ENCODE results near the gene ATG7. TPM values are rescaled to one million over a fixed set of nuclear protein-coding genes. Genes with fewer than 3 reads are reported as not detected.

ATG7 gene
- total RNA-seq, 4 donors from 2014 or later, result 45.8 to 85.3 (median 67.3) TPM

- peaks cover 1 to 25% of the 10 kb centered on the region in 2 donors for H3K4me1 ChIP-seq
- peaks cover 7 to 18% of the 10 kb centered on the region in 2 donors for H3K36me3 ChIP-seq
- H3K27ac ChIP-seq, result no peak overlapping the region
Measured at GRCh38 chr3:11562277-11562881, 290.2 kb downstream of the ATG7 start.

GRCh38 chr3:11563159-11563864, 291.1 kb downstream of the ATG7 start:
- H3K4me3 ChIP-seq (replicated peaks in 1 of 3), result no peak overlapping the region
- 93 to 95% methylated on average over 16 of the region's 16 CpGs for WGBS, 2 donors
- no peak for DNase-seq
- H3K27ac ChIP-seq, result no peak overlapping the region
- TF ChIP-seq POLR2A (IDR thresholded peaks at IDR 0.05), result no peak
- TF ChIP-seq, protein P1, sequence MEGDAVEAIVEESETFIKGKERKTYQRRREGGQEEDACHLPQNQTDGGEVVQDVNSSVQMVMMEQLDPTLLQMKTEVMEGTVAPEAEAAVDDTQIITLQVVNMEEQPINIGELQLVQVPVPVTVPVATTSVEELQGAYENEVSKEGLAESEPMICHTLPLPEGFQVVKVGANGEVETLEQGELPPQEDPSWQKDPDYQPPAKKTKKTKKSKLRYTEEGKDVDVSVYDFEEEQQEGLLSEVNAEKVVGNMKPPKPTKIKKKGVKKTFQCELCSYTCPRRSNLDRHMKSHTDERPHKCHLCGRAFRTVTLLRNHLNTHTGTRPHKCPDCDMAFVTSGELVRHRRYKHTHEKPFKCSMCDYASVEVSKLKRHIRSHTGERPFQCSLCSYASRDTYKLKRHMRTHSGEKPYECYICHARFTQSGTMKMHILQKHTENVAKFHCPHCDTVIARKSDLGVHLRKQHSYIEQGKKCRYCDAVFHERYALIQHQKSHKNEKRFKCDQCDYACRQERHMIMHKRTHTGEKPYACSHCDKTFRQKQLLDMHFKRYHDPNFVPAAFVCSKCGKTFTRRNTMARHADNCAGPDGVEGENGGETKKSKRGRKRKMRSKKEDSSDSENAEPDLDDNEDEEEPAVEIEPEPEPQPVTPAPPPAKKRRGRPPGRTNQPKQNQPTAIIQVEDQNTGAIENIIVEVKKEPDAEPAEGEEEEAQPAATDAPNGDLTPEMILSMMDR (IDR thresholded peaks at IDR 0.05), result no peak
- H3K27me3 ChIP-seq, result no peaks in the 10 kb centered on the region
- H3K36me3 ChIP-seq, result peaks cover 6 to 18% of the 10 kb centered on the region in 2 donors
- no peaks in the 10 kb centered on the region for H3K9me3 ChIP-seq
- H3K4me1 ChIP-seq, result peaks cover 0 to 30% of the 10 kb centered on the region in 2 donors
- intact Hi-C loops (cut with DNase I), result no loop called here

More at GRCh38 chr3:11562277-11562881, 290.2 kb downstream of the ATG7 start:
- Histone ChIP-seq H3K9me3 (no peaks in the 10 kb centered on the region), H3K4me3 (replicated peaks in 1 of 3) (no peak overlapping the region), H3K27me3 (no peaks in the 10 kb centered on the region)
- DNase-seq, result no peak
- WGBS, 2 donors, result 80 to 86% methylated on average over 11 of the region's 17 CpGs
- intact Hi-C loops (cut with DNase I), result no loop called here
- no peak for TF ChIP-seq POLR2A (IDR thresholded peaks at IDR 0.05)
- TF ChIP-seq, protein P1 (IDR thresholded peaks at IDR 0.05), result no peak

- no peak for DNase-seq
- no peaks in the 10 kb centered on the region for H3K27me3 ChIP-seq
- H3K27ac ChIP-seq, result no peak overlapping the region
- intact Hi-C loops (cut with DNase I), result no loop called here
- TF ChIP-seq POLR2A (IDR thresholded peaks at IDR 0.05), result no peak
- TF ChIP-seq, protein P1 (IDR thresholded peaks at IDR 0.05), result no peak
- H3K4me1 ChIP-seq, result peaks cover 0 to 33% of the 10 kb centered on the region in 2 donors
- H3K9me3 ChIP-seq, result no peaks in the 10 kb centered on the region
- peaks cover 3 to 13% of the 10 kb centered on the region in 2 donors for H3K36me3 ChIP-seq
- H3K4me3 ChIP-seq (replicated peaks in 1 of 3), result no peak overlapping the region
- 92 to 95% methylated on average over 5 to 6 of the region's 7 CpGs for WGBS, 2 donors
Measured at GRCh38 chr3:11563865-11564185, 291.6 kb downstream of the ATG7 start.

DNA sequence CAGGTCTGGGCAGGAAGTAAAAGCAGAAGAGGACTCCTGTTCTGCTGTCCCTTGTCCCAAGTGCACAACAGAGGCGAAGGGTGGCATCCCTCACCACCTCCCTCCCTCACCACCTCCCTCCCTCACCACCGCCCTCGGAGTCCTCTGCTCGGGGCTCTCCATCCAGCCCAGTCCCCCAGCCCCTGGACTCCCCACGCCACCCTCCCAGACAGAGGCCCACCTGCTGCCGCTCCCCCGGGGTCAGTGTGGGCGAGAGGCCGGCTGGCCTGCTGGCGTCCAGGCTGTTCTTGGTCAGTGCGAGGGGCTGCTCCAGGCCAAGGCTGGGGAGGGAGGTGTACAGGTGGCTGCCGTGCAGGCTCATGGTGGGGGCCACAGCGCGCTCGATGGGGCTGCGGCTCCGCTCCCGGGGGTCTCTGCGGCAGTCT, 292.4 kb downstream of the ATG7 start:
- Histone ChIP-seq H3K9me3 (no peaks in the 10 kb centered on the region), H3K27me3 (no peaks in the 10 kb centered on the region), H3K27ac (no peak overlapping the region), H3K36me3 (peaks cover 3 to 6% of the 10 kb centered on the region in 2 donors), H3K4me3 (replicated peaks in 1 of 3) (no peak overlapping the region), H3K4me1 (peaks cover 0 to 40% of the 10 kb centered on the region in 2 donors)
- intact Hi-C loops (cut with DNase I), result no loop called here
- TF ChIP-seq, protein P1 (IDR thresholded peaks at IDR 0.05), result no peak
- no peak for TF ChIP-seq POLR2A (IDR thresholded peaks at IDR 0.05)
- WGBS, 2 donors, result 81 to 95% methylated on average over 4 to 13 of the region's 19 CpGs
- no peak for DNase-seq

DNA sequence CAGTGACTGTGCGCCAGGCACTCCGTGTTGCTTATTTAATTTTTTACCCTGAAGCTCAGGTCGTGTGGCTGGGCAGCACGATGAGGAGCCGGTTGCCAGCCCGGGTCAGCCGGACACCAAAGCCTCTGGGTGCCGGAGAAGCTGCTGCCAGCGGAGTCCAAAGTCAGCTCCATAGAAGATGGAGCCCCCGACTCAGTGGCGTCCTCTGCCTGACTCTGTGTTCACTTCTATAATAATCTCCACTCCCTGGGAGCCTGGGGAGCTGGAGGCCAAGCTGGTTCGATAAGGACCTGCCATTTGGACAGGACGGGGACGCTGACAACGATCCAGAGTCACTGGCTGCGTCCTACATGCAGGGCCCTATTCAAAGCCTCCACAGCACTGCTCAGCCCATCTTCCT, 292.9 kb downstream of the ATG7 start:
- Histone ChIP-seq H3K27ac (no peak overlapping the region), H3K4me1 (peaks cover 0 to 39% of the 10 kb centered on the region in 2 donors), H3K36me3 (peaks cover 3 to 6% of the 10 kb centered on the region in 2 donors), H3K4me3 (replicated peaks in 1 of 3) (no peak overlapping the region), H3K9me3 (no peaks in the 10 kb centered on the region), H3K27me3 (no peaks in the 10 kb centered on the region)
- no peak for DNase-seq
- intact Hi-C loops (cut with DNase I), result no loop called here
- WGBS, 2 donors, result 74 to 82% methylated on average over 6 to 14 of the region's 16 CpGs
- TF ChIP-seq, protein P1 (IDR thresholded peaks at IDR 0.05), result no peak
- no peak for TF ChIP-seq POLR2A (IDR thresholded peaks at IDR 0.05)

All from thyroid gland (tissue), 4 donors.